GM19238 (cell line): ENCODE measurements around the gene SLC26A11.

Experiments used
- DNase-seq: peaks from one replicate; pipeline ENCODE4 v3.0.0; 2011; ENCODE audit warnings: low spot score; ENCODE audit not compliant: insufficient read length

The SLC26A11 gene

DNA sequence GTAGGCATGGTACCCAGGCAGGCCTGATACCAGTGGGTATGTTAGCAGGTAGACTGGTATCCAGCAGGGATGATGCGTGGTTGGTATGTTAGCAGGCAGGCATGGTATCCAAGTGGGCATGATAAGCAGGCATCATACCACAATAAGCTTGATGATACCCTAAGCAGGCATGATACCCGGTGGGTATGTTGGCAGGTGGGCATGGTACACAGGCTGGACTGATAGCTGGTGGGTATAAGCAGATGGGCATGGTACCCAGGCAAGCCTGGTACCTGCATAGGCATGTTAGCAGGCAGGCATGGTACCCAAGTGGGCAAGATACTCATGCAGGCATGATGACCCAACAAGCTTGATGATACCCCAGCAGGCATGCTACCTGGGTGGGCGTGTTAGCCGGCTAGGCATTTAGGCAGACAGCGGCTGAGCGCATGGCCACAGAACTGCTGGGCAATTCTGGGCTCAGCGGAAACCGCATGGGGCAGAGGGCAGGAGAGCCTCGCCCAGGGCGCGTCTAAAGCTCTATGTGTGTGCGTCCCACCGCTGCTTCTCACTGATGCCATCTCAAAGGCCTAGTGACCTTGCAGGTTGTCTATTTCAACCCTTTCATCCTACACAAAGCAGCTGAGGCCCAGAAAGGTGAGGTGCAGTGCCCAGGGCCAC is 2.4 kb upstream of the SLC26A11 start:
- no peak for DNase-seq

DNA sequence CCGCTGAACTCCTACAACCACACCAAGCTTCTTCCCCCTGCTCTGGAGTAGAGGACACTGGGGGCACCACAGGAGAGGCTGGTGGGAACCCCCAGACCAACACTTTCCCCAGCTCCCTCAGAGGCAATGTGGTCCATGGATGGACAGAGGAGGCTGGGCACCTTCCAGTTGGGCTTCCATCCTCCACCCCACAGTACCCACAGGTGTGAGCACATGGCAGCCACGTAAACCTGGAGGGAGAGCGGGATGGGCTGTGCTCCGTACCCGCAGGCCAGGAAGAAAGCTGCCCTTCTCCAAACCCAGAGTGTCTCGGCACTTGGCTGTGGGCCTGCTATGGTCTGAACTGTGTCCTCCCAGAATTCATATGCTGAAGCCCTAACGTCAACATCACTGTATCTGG is 1.8 kb upstream of the SLC26A11 start:
- DNase-seq = no peak

DNA sequence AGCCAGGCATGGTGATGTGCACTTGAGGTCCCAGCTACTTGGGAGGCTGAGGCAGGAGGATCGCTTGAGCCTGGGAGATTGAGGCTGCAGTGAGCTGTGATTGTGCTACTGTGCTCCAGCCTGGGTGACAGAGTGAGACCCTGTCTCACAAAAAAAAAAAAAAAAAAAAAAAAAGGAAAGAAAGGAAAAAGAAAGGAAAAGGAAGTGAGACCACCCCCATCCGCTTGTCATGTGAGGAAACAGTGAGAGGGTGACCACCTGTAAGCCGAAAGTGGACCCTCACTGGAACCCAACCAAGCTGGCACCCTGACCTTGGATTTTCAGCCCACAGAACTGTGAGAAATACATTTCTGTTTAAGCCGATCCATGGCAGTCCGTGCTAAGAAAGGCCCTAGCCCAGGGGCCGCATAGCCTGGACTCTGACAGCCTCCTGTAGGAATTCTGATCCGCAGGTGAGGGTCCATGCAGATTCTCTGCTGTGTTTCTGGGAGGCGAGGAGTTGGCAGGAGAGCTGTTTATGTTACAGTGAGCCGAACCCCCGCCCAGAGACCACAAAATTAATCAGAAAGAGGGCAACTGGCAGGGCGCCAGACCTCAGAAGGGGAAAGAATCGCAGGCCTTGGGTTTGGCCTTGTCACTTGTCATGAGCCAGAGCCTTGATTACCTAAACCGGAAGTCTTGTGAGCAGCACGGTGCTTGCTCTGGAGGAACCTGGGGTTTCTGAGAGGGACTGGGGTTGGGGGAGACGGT is 1.0 kb upstream of the SLC26A11 start:
- peak; percentile 76 for DNase-seq

DNA sequence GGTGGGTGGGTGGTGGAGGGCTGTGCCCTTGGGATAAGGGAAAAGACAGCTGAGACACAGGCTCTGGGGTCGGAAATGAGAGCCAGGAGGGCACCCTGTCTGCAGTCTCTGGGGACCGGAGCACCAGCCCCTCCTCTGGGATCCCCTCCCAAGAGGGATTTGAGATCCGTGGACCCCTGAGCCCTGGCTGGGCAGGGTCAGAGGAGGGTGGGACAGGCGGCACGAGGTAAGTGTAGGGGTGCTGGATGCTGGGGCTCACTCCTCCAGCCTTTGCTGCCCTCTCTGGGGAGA is 519 bp upstream of the SLC26A11 start:
- peak; percentile 26 for DNase-seq

DNA sequence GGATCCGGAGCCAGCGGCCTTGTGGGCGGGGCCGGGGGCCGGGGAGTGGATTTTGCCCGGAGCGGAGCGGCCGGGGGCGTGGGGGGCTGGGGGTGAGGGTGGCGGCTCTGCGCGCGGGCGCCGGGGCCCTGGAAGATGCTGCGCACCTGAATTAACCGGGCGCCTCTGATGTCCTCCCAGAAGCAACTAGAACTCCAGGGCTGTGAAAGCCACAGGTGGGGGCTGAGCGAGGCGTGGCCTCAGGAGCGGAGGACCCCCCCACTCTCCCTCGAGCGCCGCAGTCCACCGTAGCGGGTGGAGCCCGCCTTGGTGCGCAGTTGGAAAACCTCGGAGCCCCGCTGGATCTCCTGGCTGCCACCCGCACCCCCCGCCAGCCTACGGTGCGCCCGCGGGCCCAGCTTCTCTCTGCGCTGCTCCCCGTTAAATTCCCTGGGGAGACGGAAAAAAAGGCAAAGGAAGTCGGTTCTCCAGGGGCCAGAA is 549 bp downstream of the SLC26A11 start:
- DNase-seq = no peak

DNA sequence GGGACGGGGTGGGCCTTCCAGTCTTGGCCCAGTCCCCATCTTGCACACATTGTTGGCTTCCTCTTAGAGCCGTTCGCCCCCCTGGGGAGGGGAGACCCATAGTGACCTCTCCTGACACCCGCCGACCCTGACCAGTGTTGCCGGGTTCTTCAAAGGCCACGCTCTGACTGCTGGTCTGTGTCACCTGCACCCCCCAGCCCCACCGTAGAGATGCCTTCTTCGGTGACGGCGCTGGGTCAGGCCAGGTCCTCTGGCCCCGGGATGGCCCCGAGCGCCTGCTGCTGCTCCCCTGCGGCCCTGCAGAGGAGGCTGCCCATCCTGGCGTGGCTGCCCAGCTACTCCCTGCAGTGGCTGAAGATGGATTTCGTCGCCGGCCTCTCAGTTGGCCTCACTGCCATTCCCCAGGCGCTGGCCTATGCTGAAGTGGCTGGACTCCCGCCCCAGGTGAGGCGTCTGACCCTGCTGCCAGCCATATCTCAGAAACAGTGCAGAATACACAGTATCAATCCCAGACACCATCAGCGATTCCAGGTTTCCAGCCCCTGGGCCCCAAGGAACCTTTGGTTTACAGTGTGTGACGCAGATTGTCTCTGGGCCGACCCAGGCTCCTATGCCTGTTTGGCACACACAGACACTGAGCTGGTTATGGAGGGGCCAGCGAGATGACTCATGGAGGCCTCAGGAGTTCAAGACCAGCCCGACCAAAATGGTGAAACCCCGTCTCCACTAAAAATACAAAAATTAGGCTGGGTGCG is 1.3 kb downstream of the SLC26A11 start:
- DNase-seq = no peak

DNA sequence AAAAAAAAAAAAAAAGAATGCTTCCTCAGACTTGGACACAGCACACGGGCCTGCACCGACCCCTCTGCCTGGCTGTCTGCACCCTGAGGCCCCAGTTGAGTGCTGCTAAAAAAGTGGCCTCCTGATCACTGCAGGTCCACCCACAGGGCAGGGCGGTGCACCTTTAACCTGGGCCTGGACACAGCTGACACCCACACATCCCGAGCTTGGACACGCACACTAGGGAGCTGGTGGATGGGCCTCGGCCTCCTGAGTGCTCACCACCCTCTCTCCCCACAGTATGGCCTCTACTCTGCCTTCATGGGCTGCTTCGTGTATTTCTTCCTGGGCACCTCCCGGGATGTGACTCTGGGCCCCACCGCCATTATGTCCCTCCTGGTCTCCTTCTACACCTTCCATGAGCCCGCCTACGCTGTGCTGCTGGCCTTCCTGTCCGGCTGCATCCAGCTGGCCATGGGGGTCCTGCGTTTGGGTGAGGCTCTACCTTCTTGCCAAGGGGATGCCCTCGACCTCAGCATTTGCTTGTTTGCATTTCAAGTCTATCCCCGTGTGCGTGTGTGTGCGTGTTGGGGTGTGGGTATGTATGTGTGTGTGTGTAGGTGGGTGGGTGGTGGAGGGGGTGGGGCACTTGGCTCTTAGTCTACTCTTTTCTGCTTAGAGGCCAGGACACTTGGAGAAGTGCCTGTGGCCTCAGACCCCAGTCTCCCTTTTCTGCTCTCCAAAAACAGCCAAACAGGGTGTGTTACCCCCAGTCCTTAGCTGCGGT is 2.3 kb downstream of the SLC26A11 start:
- DNase-seq = no peak

DNA sequence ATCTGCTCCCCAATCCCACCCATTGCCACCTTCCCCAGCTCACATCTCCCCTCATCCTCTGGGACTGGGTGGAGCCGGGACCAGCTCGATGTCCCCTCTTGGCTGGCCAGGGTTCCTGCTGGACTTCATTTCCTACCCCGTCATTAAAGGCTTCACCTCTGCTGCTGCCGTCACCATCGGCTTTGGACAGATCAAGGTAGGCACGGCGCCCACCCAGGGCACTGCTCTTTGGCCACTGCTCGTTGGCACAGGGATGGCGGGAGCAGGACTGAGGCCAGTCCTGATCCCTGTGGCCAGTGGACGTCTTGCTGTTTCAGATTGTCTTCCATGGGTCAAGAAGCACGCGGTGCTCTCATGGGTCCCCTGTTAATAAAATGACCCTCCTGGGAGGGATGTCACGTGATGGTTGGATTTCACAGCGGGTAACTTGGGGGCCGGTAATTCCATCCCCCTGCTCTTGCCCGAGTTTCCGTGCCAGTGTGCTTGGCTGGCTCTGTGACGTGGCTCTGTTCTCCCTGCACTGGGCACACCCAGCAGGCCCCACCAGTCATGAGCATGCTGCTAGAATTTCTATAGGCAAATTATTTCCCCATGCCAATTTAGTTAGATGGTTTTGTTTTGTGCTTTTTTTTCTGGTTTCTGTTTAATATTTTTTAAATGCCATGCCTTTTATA is 3.1 kb downstream of the SLC26A11 start:
- no peak for DNase-seq

DNA sequence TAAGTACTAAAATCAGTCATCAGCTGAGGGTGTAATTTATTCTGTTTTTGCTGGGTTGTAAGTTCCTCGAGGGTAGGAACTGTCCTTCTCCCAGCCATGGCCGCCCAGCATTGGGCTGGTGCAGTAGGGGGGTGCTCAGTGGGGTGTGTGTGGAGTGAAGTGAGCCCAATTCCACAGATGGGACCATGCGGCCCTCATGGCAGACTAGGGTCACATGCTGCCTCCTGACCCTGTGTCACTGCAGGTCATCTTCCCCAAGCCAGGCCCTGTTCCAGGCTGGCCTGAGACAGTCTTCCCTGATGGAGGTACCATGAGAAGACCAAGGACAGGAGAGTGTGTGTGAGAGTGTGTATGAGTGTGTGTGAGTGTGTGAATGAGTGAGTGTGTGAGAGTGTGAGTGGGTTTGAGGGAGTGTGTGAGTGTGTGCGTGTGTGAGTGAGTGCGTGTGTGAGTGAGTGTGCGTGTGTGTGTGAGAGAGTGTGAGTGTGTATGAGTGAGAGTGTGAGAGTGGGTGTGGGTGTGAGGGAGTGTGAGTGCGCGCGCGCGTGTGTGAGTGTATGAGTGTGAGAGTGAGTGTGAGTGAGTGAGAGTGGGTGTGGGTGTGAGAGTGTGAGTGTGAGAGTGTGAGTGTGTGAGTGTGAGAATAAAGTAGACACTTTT is 3.7 kb downstream of the SLC26A11 start:
- DNase-seq = no peak

DNA sequence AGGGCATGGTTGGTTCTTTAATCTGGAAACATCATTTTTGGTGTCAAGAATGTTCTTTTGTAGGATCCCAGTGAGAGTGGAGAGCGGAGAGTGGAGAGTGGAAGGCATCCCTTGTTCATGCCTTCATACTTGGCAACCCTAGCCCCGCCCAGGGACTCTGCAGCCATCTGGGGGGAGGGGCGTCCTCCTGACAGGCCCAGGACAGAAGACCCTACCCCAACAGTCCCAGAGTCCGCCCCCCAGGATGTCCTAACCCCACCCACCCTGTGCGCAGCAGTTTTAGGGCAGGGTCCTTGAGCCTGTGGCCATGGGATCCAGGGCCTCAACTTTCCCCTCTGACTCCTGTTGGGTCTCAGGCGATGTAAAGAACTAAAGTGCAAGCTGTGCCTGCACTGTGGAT is 4.5 kb downstream of the SLC26A11 start:
- no peak for DNase-seq

DNA sequence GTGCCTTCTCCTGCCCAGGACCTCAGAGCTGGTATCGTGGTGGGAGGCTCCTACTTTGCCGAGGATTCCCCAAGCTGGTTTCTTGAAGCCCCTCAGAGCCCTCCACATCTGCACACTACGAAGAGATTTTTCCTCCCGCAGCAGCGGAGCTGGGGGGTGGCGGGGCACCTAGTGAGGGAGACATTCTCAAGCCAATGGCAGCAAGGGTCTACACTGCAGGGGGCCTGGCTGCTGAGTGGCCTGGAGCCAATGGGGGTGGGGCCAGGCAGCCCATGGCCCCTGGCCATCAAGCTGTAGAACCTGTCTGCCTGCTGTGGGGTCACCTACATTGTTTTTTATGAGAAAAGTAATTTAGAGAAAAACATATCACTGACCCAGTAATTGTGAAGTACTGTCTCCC is 5.0 kb downstream of the SLC26A11 start:
- no peak for DNase-seq

DNA sequence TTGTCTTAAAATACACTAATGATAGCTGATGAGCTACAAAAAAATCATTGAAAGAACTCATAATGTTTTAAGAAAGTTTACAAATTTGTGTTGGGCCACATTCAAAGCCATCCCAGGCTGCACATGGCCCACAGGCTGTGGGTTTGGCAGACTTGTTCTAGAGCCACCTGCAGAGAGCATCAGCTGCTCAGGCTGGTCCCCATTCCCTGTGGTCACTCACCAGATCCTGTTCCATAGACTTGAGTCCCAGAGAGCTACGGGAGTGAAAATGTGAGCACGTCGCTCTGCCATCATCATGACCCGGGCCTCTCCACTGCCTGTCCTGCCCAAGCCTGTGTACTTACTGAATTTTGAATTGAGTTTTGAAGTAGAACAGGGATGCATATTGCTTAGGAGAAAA is 6.9 kb downstream of the SLC26A11 start:
- no peak for DNase-seq

DNA sequence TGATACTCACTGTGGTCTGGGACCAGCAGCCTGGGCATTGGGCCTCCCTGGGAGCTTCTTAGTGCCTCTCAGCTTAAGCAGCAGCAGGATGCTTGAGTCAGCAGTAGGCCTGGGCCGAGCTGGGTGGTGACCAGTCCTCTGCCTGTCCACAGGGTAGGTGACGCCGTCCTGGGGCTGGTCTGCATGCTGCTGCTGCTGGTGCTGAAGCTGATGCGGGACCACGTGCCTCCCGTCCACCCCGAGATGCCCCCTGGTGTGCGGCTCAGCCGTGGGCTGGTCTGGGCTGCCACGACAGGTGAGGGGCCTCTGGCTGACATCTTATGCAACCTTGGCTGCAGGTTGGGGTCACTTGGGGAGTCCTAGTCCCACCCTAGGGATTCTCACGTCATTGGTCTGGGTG is 7.4 kb downstream of the SLC26A11 start:
- DNase-seq = no peak

DNA sequence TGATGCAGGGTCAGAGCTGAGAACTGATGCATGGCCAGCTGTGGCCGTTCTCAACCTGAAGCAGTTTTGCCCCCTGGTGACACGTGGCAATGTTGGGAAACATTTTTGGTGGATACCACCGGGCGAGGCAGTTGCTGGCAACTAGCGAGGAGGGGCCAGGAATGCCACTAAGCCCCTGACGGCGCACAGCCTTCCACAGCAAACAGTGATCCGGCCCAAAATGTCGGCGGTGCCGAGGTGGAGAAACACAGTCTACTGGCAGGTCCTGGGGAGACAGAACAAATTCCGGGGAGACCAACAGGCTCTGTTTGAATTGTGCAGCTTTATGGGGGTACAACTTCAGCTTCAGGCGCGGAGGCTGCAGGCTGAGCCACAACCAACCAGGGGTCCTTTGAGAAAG is 8.2 kb downstream of the SLC26A11 start:
- no peak for DNase-seq

DNA sequence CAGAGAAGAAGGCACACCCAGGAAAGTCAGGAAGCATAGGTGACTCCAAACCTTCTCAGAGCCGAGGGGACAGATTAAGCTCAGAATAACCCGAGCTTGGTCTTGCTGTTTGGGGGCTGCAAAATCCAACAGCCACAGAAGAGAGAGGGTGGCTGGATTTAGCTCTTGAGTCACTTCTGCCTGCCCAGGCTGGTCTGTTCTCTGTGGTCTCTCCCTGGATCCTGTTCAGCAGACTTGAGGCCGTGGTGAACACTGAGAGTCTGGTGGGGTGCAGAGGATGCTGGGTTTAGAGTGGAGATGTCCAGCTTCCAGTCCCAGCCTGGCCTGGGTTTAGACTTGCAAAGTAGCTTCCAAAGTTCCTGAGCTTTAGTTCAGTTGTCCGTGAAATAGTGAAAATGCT is 8.8 kb downstream of the SLC26A11 start:
- no peak for DNase-seq

DNA sequence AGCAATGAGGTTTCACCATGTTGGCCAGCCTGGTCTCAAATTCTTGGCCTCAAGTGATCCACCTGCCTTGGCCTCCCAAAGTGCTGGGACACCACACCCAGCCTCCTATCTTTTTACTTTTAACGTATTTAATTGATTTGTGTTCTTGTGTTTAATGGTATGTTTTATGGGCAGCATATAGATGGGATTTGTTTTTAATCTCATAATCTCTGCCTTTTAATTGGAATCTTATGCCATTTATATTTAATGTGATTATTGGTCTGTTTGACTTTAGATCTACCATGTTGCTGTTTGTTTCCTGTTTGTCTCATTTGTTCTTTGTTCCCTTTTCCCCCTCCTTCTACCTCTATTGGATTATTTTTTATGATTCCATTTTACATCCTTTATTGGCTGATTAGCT is 12.2 kb downstream of the SLC26A11 start:
- DNase-seq = no peak

DNA sequence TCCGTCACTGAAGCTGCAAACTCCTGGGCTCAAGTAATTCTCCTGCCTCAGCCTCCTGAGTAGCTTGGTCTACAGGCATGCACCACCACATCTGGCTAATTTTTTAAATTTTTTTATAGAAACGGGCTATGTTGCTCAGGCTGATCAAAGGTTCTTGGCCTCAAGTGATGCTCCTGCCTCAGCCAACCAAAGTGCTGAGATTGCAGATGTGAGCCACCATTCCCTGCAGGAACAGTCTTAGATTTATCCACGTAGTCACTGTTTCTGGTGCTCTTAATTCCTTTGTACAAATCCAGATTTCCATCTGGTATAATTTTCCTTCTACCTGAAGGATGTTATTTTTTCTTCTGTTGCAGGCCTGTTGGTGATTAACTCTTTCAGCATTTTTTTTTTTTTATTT is 13.0 kb downstream of the SLC26A11 start:
- DNase-seq = no peak

DNA sequence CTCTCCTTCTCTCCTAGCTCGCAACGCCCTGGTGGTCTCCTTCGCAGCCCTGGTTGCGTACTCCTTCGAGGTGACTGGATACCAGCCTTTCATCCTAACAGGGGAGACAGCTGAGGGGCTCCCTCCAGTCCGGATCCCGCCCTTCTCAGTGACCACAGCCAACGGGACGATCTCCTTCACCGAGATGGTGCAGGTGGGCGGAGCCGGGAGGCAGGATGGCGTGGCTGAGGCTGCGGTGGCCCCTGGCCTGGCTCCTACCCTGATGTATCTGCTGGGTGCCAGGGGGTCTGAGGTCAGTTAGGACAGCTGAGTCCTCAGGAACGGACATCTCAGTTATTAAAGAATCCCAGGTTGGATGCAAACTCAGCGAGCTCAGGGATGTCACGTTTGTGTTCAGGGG is 16.7 kb downstream of the SLC26A11 start:
- DNase-seq = no peak

DNA sequence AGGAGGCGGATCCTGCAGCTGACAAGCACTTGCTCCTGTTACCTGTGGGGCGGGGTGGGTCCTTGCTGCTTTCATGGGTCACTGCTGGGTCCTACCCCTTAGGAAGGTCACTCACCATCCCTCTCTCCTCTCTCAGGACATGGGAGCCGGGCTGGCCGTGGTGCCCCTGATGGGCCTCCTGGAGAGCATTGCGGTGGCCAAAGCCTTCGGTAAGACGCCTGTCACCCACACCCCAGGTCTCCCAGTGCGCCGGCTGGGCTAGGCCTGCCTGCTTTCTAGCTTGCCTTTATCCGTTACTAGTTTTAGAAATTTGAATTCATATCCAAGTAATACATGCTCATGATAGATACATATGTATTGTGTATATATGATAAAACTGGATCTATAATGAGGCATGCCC is 17.2 kb downstream of the SLC26A11 start:
- DNase-seq = no peak

DNA sequence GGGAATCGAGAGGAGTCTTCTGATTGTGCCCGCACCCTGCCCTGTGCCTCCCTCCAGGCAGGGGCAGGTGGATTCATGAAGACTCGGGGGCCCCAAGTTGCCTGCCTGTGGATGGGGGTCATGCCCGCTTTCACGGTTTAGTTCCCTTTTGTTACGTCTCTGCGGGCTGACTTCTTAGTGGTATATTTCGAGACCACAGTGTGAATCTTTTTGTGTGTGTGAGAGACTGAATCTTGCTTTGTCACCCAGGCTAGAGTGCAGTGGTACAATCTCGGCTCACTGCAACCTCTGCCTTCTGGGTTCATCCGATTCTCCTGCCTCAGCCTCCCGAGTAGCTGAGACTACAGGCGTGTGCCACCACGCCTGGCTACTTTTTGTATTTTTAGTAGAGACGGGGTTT is 22.3 kb downstream of the SLC26A11 start:
- no peak for DNase-seq
